ENCODE results near the gene ADAMTSL2. TPM values are rescaled to one million over a fixed set of nuclear protein-coding genes. Genes with fewer than 3 reads are reported as not detected.
"Not testable (repeated sequence)": the region's sequence is repeated elsewhere in the genome, so short reads cannot be mapped to it uniquely, and the experiment has no call there.

Gene ADAMTSL2
- total RNA-seq, 4 donors from 2014 or later = 0.64 to 2.4 (median 1.5) TPM

- H3K36me3 ChIP-seq; intact Hi-C loops (cut with DNase I; ENCODE audit: low total_unique reads); H3K27me3 ChIP-seq; DNase-seq; H3K27ac ChIP-seq; in situ Hi-C loops (cut with MboI; ENCODE audit: low pct_ligation_motif_present in 1 of 4, low pct_unique_long_range_greater_than_20kb in 1 of 4, low sequenced_read_pairs in 3 of 4); H3K9me3 ChIP-seq; H3K4me3 ChIP-seq: not testable (repeated sequence)
- TF ChIP-seq CTCF (IDR thresholded peaks at IDR 0.05) = peak in 1 of 5 experiments; percentile 72
- H3K4me1 ChIP-seq = peaks cover 7 to 21% (median 9%) of the 10 kb centered on the region in 4 donors
Observed at GRCh38 chr9:133563814-133564213, 29.3 kb downstream of the ADAMTSL2 start.

GRCh38 chr9:133564451-133565116 is 30.1 kb downstream of the ADAMTSL2 start:
- Histone ChIP-seq H3K4me3 (no peak overlapping the region), H3K4me1 (peaks cover 7 to 21% (median 9%) of the 10 kb centered on the region in 4 donors), H3K36me3 (no peaks in the 10 kb centered on the region), H3K27me3 (no peaks in the 10 kb centered on the region), H3K9me3 (no peaks in the 10 kb centered on the region), H3K27ac (peak overlapping the region; percentile 32 to 62 (median 48))
- no peak for DNase-seq
- intact Hi-C loops (cut with DNase I; ENCODE audit: low total_unique reads) = no loop called here
- WGBS, 2 donors (ENCODE audit: low coverage in 1 of 2) = 86% methylated on average over 11 of the region's 11 CpGs; no CpG with 5 or more reads in 1 of the 2 donors
- TF ChIP-seq CTCF (IDR thresholded peaks at IDR 0.05) (peak in 1 of 5 experiments; percentile 34), POLR2AphosphoS5 (IDR thresholded peaks at IDR 0.05) (no peak), POLR2A (IDR thresholded peaks at IDR 0.05) (no peak), EP300 (IDR thresholded peaks at IDR 0.05; ENCODE audit: low read depth) (no peak)
- in situ Hi-C loops (cut with MboI; ENCODE audit: low pct_ligation_motif_present in 1 of 4, low pct_unique_long_range_greater_than_20kb in 1 of 4, low sequenced_read_pairs in 3 of 4) = no loop called here

GRCh38 chr9:133566382-133566781 is 31.9 kb downstream of the ADAMTSL2 start:
- Histone ChIP-seq H3K27ac (no peak overlapping the region), H3K4me1 (peaks cover 7 to 18% (median 8%) of the 10 kb centered on the region in 4 donors), H3K4me3 (no peak overlapping the region), H3K27me3 (no peaks in the 10 kb centered on the region), H3K9me3 (no peaks in the 10 kb centered on the region), H3K36me3 (no peaks in the 10 kb centered on the region)
- WGBS, 2 donors (ENCODE audit: low coverage in 1 of 2) = 40 to 97% methylated on average over 1 to 10 of the region's 14 CpGs
- in situ Hi-C loops (cut with MboI; ENCODE audit: low pct_ligation_motif_present in 1 of 4, low pct_unique_long_range_greater_than_20kb in 1 of 4, low sequenced_read_pairs in 3 of 4) = no loop called here
- no peak for TF ChIP-seq POLR2A (IDR thresholded peaks at IDR 0.05)
- TF ChIP-seq CTCF (IDR thresholded peaks at IDR 0.05) = no peak
- TF ChIP-seq POLR2AphosphoS5 (IDR thresholded peaks at IDR 0.05) = no peak
- TF ChIP-seq EP300 (IDR thresholded peaks at IDR 0.05; ENCODE audit: low read depth) = no peak
- intact Hi-C loops (cut with DNase I; ENCODE audit: low total_unique reads) = no loop called here
- DNase-seq = no peak

GRCh38 chr9:133566817-133567216 is 32.3 kb downstream of the ADAMTSL2 start:
- no peak overlapping the region for H3K4me3 ChIP-seq
- no peak overlapping the region for H3K27ac ChIP-seq
- H3K27me3 ChIP-seq = no peaks in the 10 kb centered on the region
- intact Hi-C loops (cut with DNase I; ENCODE audit: low total_unique reads) (no loop called here), in situ Hi-C loops (cut with MboI; ENCODE audit: low pct_ligation_motif_present in 1 of 4, low pct_unique_long_range_greater_than_20kb in 1 of 4, low sequenced_read_pairs in 3 of 4) (no loop called here)
- H3K36me3 ChIP-seq = no peaks in the 10 kb centered on the region
- DNase-seq = no peak
- H3K9me3 ChIP-seq = no peaks in the 10 kb centered on the region
- no peak for TF ChIP-seq CTCF (IDR thresholded peaks at IDR 0.05)
- TF ChIP-seq POLR2AphosphoS5 (IDR thresholded peaks at IDR 0.05) = no peak
- no peak for TF ChIP-seq EP300 (IDR thresholded peaks at IDR 0.05; ENCODE audit: low read depth)
- no peak for TF ChIP-seq POLR2A (IDR thresholded peaks at IDR 0.05)
- H3K4me1 ChIP-seq = peaks cover 7 to 18% (median 8%) of the 10 kb centered on the region in 4 donors
- 90% methylated on average over 12 of the region's 17 CpGs; no CpG with 5 or more reads in 1 of the 2 donors for WGBS, 2 donors (ENCODE audit: low coverage in 1 of 2)
